Stimulated activated CD4-positive, alpha-beta T cell treated with anti-CD3 and anti-CD28 coated beads, Interleukin-4, amount 100 ng/mL, for 4 hours (primary cell): ENCODE measurements around the gene PTBP2.
"Not testable (repeated sequence)": the region's sequence is repeated elsewhere in the genome, so short reads cannot be mapped to it uniquely, and the experiment has no call there.

Experiments used
- DNase-seq, 2 experiments: peaks; one replicate each; pipeline ENCODE4 v3.0.0-alpha.2; 2020

Gene PTBP2

GRCh38 chr1:96746440-96747420, 25.1 kb downstream of the PTBP2 start:
- DNase-seq = no peak

- DNase-seq = no peak
These were observed 26.0 kb downstream of the PTBP2 start for GRCh38 chr1:96747565-96747964.

- no peak for DNase-seq
These were observed 26.5 kb downstream of the PTBP2 start for GRCh38 chr1:96748078-96748477.

GRCh38 chr1:96749618-96750017, 28.0 kb downstream of the PTBP2 start:
- no peak for DNase-seq

GRCh38 chr1:96752394-96752793, 30.8 kb downstream of the PTBP2 start:
- DNase-seq = no peak

GRCh38 chr1:96756789-96757188, 35.2 kb downstream of the PTBP2 start:
- DNase-seq = no peak

- not testable (repeated sequence) for DNase-seq
These were observed 41.0 kb downstream of the PTBP2 start for GRCh38 chr1:96762586-96762985.

- no peak for DNase-seq
These were observed 41.9 kb downstream of the PTBP2 start for GRCh38 chr1:96763514-96763913.

- DNase-seq = no peak
These were observed 42.9 kb downstream of the PTBP2 start for GRCh38 chr1:96764469-96764868.

GRCh38 chr1:96771847-96772246, 50.3 kb downstream of the PTBP2 start:
- no peak for DNase-seq

- no peak for DNase-seq
These were observed 50.8 kb downstream of the PTBP2 start for GRCh38 chr1:96772349-96772748.

GRCh38 chr1:96772972-96773371, 51.4 kb downstream of the PTBP2 start:
- DNase-seq = no peak

GRCh38 chr1:96782206-96782605, 60.6 kb downstream of the PTBP2 start:
- DNase-seq = no peak

- DNase-seq = no peak
These were observed 61.3 kb downstream of the PTBP2 start for GRCh38 chr1:96782856-96783255.

GRCh38 chr1:96790599-96790998, 69.0 kb downstream of the PTBP2 start:
- no peak for DNase-seq

GRCh38 chr1:96792220-96792619, 70.6 kb downstream of the PTBP2 start:
- no peak for DNase-seq

- DNase-seq = not testable (repeated sequence)
These were observed 80.1 kb downstream of the PTBP2 start for GRCh38 chr1:96801696-96802095.

GRCh38 chr1:96804648-96805047, 83.1 kb downstream of the PTBP2 start:
- no peak for DNase-seq

GRCh38 chr1:96808191-96808590, 86.6 kb downstream of the PTBP2 start:
- DNase-seq = no peak

- no peak for DNase-seq
These were observed 94.3 kb downstream of the PTBP2 start for GRCh38 chr1:96815914-96816313.

GRCh38 chr1:96820107-96820506, 98.5 kb downstream of the PTBP2 start:
- no peak for DNase-seq

- DNase-seq = no peak
These were observed 99.1 kb downstream of the PTBP2 start for GRCh38 chr1:96820671-96821070.

- DNase-seq = no peak
These were observed 103.6 kb downstream of the PTBP2 start for GRCh38 chr1:96825231-96825630.

- no peak for DNase-seq
These were observed 104.5 kb downstream of the PTBP2 start for GRCh38 chr1:96825950-96826576.
